Eye (tissue), 1 donor: ENCODE results near the gene LRRC59.
"Not testable (repeated sequence)": the region's sequence is repeated elsewhere in the genome, so short reads cannot be mapped to it uniquely, and the experiment has no call there.

Experiments
- DNase-seq: peaks from one replicate; pipeline ENCODE4 v3.0.0-alpha.2; 2015

Gene LRRC59

DNA sequence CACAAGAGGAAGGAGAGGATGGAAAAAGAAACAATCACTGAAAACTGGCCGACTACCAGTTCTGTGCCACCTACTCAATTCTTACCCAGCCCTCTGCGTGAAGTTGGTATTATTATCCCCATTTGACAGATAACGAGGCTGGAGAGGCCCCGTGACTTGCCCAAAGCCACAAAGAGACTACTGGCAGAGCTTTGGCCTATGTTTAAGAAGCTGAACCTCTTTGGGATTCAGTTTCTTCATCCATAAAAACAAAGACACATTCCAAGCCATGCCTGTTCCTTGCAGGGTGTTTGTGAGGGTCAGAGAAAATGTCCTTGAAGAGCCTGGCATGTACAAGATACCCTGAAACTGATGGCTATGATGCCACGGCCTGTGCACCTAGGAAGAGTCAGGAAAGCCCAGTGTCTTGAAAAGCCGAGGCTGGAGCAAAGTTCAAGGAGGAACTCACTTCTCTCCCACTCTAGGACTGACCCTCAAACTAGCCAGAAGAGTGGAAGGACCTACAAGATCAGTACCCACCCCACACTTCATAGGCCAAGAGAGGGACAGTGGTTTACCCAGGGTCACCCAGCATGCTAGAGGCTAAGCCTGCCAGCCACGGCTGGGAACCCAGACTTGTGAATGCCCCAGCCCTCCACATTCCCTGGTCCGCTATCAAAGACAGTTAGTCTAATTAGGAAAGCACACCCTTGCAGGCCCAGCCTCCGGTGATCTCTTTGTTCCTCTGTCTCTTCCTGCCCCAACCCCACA lies 27.1 kb upstream of the LRRC59 start:
- no peak for DNase-seq

DNA sequence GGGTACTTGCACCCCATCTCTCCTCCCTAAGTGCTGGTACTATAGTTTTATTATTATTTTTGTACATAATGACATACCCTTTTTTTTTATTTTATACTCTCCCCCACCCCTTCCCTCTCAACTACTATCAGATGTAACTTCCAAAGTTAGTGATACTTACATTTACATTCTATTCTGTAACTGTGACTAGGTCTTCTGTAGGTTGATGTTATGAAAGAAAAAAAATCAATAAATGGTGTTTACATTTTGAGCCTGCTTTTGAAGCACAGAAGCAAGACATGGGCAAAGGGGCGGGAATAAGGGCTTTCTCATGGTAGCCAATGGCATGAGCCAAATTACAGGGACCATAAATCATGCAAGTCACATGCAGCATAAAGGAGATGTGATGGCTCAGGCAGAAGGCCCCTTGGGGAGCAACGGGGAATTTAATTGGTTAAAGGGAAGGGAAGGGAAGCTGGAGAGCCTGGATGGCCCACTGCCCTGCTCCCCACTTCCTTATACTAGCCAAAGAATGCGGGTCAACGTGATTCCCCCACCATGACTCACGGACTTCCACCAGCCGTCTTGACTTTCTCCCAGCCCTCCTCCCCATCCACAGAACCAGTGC lies 26.3 kb upstream of the LRRC59 start:
- DNase-seq = peak; percentile 29

DNA sequence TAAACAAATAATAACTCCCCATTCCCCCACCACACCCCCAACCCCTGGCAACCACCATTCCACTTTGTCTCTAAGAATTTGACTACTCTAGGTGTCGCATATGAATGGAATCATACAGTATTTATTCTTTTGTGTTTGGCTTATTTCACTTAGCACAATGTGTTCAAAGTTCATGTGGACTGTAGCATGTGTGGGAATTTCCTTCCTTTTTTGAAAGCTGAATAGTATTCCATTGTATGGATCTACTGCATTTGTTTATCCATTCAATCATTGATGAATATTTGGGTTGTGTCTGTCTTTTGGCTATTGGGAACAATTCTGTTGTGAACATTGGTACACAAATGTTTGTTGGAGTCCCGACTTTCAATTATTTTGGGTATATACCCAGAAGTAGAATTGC lies 25.4 kb upstream of the LRRC59 start:
- DNase-seq = no peak

DNA sequence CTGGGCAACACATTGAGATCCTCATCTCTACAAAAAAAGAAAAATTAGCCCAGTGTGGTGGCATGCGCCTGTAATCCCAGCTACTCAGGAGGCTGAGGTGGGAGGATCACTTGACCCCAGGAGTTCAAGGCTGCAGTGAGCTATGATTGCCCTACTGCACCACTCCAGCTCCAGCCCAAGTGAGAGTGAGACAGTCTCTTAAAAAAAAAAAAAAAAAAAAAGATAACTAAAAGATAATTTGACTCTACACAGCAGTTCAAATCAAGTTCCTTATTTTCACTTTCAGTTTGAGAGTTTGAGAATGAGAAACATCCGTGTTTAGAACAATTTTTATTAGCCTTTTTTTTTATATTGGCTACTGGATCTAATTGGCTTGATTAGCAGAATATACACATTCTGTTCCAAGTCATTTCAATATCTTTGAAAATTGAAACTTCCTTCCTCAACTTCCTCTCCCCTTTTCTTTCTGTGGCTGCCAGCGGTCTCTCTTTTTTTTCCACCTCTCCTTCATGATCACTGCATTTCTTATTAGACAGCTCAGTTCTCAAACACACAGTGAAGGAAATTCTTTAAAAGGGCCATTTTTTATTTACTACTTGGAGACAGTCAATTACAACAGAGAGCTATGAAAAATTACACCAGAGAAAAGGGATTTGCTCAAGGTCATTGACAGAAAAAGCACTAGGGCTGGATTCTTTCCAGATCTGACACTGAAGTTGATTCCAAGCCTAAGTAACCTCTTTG lies 24.2 kb upstream of the LRRC59 start:
- peak; percentile 23 for DNase-seq

DNA sequence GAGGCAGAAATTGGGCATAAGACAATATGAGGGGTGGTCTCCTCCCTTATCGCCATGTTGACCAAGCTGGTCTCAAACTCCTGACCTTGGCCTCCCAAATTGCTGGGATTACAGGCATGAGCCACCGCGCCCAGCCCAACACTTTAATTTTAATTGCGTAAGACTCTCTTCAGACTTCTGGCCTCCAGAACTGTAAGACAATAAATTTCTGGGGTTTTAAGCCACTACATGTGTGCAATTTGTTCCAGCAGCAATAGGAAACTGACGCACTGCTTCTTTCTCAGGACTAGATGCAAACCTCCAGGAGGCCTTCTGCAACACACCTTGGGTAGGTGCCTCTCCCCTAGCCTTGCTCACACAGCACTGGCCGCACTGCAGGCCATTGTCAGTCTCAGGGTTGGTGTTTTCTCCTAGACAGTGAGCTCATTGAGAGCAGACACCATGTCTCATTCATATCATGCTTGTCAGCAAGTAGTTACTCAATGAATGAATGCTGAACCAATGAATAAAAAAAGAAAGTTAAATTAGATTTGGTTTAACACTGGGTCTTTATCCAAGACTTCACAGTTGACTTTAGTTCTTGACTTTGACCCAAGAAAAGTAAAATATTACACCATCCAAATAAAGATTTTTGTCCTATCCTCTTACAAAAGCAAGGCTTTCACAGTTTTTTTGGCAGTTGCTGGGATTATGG lies 23.2 kb upstream of the LRRC59 start:
- DNase-seq = no peak

DNA sequence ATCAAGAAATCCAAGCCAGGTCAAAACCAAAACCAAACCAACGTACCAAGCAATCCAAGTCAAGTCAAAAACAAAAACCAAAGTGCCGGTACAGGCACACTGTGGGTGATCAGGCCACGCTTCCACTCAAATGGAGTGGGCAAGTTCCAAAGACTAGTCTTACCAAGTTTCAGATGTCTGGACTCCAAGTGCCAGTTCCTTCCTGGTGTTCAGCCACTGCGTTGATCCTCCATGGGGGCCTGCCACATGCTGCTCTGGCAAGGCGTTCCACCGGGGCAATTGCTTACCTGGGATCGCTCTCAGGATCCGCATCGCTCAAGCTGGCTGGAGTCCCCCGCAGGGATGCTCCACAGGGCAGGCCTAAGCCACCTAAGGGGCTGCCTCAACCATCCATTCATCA lies 22.3 kb upstream of the LRRC59 start:
- not testable (repeated sequence) for DNase-seq

DNA sequence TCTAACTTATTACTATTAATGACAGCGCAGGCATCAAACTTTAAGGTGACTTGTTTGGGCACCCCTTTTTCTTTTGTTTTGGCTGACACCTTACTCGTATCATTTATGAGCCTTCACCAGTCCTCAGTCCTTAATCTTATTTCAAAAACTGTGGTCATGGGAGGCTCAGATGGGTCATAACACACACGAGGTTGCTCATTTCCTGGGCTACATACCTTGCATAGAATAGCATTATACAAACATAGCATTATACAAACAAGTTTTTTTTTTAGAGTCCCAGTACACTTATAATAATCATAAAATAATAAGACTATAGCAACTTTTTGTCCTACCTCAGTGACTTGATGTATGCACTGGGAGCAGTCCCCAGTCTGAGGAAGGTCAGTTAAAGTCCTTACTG lies 17.5 kb upstream of the LRRC59 start:
- no peak for DNase-seq

DNA sequence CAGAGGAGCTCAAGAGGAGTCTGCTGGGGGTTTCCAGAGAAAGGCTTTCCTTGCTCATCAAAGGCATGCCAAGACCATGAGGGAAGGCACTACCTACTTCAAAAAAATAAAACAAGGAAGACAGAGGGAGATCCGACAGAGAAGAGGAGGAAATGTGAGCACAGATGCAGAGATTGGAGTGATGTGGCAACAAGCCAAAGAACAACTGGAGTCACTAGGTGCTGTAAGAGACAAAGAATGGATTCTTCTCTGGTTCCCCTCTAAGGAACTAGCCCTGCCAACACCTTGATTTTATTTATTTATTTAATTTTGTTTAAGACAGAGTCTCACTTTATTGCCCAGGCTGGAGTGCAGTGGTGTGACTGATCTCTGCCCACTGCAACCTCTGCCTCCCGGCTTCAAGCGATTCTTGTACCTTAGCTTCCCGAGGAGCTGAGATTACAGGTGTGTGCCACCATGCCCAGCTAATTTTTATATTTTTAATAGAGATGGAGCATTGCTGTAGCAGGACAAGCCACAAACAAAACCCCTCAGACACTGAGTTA lies 14.9 kb upstream of the LRRC59 start:
- DNase-seq = no peak

DNA sequence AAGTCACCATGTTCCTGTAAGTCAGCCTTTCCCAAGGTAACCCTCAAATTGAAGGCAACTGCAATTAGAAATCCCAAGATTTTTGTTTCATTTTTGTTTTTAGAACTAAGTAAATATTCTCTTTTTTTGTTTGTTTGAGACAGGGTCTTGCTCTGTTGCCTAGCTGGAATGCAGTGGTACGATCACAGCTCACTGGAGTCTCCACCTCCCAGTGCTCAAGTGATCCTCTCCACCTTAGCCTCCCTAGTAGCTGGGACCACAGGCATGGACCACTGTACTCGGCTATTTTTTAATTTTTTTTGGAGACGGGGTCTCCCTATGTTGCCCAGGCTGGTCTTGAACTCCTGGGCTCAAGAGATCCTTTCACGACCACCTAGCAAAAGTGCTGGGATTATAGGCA lies 10.6 kb upstream of the LRRC59 start:
- DNase-seq = no peak

DNA sequence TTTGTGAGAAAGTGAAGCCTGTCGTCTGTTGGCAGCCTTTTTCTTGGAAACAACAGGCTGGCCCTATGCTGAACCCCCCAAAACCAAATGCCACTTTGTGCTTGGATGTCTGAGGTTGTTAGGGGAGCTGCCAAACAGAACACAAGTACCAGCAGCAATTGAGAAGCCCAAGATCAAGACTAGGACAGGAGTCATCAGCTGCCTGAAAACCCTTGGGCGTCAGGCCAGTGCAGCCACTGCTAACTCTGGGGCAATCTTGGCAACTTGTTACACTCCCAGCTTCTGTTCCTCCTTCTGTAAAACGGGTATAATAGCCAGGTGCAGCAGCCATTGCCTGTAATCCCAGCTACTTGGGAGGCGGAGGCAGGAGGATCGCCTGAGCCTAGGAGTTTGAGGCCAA lies 9.3 kb upstream of the LRRC59 start:
- DNase-seq = no peak

DNA sequence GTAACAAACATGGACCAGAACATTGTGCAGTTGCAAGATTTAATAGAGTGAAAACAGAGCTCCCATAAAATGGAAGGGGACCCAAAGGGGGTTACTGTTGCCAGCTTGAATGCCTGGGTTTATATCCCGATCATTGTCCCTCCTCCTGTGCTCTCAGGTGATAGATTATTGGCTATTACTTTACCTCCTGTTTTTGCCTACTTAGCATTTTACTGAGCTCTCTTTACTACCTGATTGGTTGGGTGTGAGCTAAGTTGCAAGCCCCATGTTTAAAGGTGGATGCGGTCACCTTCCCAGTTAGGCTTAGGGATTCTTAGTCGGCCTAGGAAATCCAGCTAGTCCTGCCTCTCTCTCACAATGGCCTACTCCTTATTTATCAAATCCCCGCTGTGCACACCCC lies 8.0 kb upstream of the LRRC59 start:
- DNase-seq = not testable (repeated sequence)

DNA sequence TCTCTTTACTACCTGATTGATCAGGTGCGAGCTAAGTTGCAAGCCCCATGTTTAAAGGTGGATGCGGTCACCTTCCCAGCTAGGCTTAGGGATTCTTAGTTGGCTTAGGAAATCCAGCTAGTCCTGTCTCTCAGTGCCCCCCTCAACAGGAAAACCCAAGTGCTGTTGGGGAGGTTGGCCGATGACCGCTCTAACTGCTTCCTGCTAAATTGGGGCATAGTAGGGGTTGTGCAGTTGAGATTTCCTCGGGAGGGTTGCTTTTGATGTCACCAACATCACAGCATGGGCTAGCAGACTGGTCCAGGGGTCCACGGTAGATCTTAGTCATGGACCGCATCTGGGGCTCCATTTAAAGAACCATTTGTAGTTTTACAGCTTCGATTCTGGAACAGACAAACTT lies 2.3 kb upstream of the LRRC59 start:
- not testable (repeated sequence) for DNase-seq

DNA sequence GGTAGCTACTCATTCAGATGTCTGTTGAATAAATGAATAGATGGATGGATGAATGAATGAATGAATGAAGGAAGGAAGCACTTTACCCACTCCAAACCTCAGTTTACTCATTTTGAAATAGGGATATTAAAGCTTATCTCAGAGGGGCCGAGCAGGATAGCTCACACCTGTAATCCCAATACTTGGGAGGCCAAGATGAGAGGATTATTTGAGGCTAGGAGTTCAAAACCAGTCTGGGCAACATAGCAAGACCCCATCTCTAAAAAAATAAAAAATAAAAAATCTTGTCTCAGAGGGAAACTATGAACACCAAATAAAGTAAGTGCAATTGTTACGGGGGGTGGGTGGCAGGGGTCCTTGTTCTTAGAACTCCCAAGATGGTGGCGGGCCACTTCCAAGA lies 1.3 kb upstream of the LRRC59 start:
- DNase-seq = not testable (repeated sequence)

DNA sequence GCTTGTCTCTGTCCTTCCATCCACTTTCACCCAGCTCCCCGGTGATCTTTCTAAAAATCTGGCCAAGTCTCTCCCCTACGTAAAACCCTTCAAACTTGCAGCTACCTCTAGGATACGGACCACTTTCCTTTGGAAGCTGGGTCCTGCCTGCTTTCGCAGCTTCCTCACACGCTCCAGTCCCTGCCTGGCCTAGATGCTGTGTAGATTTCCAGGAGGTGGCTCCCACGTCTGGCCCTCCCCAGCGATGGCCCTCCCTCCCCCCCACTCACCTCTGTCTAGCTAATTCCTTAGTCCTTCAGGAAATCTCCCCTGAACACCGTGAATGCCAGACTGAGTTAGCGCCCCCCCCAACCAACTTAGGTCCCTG lies 579 bp upstream of the LRRC59 start:
- DNase-seq = no peak

DNA sequence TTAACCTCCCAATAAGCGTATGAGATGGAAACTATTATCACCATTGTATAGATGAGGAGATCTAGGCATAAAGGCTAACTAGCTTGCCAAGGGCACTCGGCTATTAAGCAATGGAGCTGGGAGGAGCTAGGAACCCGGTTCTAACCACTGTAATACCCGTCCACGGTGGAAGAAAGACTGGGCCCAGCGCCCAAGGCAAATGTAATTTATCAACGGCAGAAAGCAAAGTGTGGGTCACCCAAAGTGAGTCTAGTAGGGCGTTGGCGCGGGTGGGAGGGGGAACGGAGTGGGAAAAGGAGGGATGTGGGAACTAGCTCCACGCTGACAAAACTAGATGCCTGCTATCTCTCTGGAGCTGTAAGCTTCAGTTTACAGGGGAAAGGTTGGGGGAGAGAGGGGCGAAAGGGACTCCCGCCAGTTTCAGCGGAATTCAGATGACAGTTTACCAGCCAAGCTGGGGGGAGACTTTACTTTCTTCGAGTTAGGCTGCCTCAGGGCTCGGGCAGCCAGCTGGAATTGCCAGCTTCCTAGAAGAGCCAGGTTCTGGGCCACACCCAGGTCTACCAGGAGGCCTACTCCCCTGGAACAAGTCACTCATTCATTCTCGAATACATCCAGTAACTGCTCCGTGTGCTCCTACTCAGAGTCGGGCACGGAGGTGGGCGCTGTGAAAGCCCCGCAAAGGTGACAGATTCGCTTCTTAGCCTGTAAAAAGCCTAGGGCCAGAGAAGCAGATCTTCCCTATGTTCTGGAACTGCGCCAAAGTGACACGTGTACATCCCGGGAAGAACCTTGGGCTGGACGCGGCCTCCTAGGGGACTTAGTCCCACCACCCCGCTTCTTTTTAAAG lies 837 bp downstream of the LRRC59 start:
- DNase-seq = peak; percentile 61

DNA sequence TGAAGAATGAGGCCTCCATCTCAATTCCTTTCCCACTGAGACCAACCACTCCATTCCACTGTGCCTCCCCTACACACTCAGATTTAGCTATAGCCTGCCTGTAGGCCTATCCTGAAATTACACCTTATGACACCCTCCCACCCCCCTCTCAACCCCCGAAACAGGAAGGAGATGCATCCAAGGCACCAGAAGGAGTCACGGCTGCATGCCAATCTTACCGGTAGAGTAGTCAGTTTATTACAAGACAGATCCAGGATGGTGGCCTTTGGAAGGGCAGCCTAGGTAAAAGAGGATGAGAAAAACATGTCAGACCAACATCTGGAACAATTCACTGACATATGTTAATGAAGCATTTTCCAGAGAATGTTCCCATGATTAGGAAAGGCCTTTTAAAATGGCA lies 2.6 kb downstream of the LRRC59 start:
- DNase-seq = no peak

DNA sequence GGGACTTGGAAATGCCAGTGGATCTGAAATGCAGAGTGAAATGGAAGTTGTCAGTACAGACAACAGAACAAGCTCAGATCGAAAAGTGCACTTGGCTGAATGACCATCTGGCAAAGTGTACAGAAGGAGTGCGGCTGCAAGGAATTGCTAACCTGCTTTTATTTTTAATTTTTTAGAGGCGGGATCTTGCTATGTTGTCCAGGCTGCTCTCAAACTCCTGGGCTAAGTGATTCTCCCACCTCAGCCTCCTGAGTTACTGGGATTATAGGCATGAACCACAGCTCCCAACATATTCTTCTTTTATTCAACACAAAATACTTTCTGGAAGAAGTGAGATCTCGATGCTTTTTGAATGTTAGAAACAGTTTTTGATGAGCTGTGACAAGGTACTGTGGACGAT lies 3.6 kb downstream of the LRRC59 start:
- no peak for DNase-seq

DNA sequence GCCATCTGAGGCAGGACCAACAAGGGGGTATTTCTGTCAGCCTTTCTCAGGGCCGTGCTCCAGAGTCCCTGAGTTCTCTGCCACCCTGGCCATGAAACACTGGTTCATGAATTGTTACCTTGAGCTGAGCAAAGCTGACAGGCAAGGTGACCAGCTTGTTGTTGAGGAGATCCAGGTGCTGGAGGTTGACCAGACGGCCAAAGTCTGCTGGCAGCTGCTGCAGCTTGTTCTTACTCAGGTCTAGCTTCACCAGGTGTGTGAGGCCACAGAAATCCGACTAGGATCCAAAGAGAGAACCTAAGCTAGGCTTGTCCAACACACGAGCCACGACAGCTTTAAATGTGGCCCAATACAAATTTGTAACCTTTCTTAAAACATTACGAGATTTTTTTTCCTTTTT lies 4.7 kb downstream of the LRRC59 start:
- no peak for DNase-seq

DNA sequence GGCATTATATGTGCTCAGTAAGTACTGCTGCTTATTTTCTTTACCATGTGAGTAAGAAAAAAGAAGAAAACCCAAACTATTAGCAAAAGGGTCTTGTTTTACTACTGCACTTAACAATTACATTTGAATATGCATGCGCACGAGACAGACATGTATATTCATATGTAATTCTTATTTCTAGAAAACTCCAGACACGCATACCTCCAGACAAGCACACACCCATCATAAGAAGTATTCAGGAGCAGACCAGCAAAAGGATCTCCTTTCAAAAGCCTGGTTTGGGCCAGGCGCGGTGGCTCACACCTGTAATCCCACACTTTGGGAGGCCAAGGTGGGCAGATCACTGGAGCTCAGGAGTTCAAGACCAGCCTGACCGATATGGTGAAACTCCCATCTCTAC lies 7.8 kb downstream of the LRRC59 start:
- no peak for DNase-seq

DNA sequence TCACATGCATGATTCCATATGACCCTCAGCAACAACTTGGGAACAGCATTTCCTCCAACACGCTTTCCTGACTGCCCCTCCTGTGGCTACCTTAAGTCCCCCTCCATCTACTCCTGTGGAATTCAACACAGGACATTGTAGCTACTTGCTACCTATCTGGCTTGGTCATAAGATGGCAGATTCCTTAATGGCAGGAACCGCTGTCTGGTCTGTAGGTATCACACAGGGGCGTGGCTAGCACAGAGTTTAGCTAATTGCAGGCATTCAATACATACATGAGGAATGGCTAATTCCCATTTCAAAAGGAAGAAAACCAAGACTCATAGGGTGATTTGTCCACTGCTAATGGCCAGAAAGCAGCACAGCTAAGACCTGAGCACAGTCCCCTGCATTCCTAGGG lies 8.6 kb downstream of the LRRC59 start:
- no peak for DNase-seq

DNA sequence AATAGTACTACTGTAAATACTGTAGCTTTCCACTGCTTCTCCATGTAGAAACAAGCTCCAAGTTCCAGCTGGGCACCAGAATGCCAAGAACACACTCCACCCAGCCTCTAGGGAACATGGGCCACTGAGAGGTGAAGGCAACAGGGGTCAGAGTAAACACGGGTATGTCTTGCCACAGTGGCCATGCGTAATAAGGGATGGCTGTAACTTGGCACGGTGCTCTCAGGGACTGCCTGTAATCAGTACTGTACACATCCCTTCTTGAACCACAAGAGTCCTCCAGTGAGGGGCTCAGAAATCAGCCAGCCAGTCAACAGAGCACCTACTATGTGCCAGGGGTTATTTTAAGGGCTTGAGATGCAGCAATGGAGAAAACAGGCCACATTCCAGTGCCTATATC lies 10.8 kb downstream of the LRRC59 start:
- no peak for DNase-seq

DNA sequence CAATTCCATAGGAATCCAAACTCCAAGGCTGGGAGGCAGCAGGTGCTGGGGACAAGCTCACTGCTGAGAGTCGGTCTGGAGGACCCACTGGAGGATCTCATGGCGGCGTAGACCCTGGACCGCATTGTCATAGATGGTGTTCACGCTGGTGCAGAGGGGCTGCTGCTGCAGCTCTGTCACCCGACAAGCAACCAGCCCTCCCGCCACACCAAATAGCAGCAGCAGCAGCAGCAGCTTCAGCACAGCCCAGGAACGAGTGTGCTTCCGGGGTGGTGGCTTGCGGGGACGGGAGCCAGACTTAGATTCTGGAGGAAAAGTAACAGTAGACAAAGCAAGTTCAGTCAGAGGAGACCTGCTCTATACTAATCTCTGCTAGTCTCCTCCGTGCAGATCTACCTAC lies 14.4 kb downstream of the LRRC59 start:
- no peak for DNase-seq
